ENCODE data around the gene IKBKE.

The IKBKE gene

GRCh38 chr1:206521127-206521526 is 50.9 kb downstream of the IKBKE start:
- CTCF ChIA-PET, result interaction anchor here (0.8 to 3.1 kb wide), 5 partner anchors 11 to 63 kb away, joined by 3 to 14 read pairs (median 4); no protein-coding TSS in a partner anchor
- POLR2A ChIA-PET, result no interaction called here
- DNase-seq (ENCODE audit: extremely low spot score), result no peak
- TF ChIP-seq CTCF (IDR thresholded peaks at IDR 0.05; ENCODE audit: control extremely low read depth, extremely low read depth, low read depth, missing control alignments), result no peak

DNA sequence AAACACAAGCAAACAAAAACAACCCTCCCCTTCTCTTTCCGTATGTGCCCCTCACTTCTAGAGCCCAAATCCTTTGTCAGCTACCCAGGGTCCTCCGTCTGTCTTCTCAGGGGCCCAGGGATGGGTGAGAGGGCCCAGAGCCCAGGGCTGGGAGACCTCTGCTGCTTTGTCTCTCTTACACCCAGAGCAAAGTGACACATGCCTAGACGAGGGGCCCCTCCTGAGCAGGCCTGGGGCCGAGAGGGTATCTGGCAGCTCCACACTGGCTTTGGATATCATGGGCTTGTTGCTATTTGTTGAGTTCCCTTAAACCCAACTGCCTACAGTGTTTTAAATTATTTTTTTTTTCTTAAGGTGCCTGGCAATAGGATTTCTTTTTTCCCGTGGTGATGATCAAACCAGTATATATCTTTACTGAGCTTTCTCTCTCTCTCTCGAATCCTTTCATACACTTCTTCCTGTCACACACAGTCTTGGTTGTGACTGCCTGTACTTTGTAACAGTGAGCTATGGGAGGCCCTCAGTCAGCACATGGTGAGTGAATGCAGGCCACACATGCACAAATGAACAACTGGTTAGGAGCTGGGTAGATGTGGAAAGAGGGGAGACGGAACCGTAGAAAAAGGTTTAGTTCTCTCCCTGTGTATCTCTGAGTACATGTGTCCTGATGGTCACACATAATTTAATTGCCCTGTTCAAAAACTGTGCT is 51.6 kb downstream of the IKBKE start:
- DNase-seq (ENCODE audit: extremely low spot score), result no peak
- ChIA-PET POLR2A (no interaction called here), CTCF (interaction anchor here (0.8 to 3.1 kb wide), 14 partner anchors 8 to 113 kb away, joined by 3 to 14 read pairs (median 4); partner anchors contain the start of gene DYRK3)
- TF ChIP-seq CTCF (IDR thresholded peaks at IDR 0.05; ENCODE audit: control extremely low read depth, extremely low read depth, low read depth, missing control alignments), result no peak

DNA sequence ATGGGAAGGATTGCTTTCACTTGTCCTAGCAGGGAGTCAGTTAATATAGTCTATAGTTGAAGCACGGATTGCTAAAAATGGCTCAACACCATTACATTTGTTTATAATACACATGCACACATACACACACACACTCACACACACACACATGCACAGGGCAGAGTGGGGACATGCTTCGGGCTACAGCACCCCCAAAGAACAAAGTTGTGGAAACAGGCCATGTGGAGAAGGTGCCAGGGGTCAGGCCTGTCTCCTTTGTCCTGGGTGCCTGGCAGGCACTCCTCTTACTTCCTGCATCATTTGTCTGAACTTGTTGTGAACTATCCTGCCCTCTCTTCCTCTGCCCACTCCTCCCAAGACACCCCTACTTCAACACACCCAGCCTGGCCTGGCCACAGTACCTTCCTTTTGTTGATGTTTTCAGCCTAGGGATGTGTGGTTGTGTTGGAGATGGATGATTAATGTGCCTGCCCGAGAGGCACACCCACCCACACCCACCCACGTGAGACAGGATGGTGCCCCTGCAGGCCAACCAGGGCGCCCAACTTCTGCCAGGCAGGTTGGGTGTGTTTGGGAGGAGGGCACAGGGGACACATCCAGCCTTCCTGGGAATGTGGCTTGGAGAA is 54.6 kb downstream of the IKBKE start:
- CTCF ChIA-PET, result interaction anchor here (1.0 to 5.4 kb wide), 2 partner anchors 20 to 87 kb away, joined by 3 to 32 read pairs; partner anchors contain the start of gene EIF2D
- POLR2A ChIA-PET, result no interaction called here
- no peak for DNase-seq (ENCODE audit: extremely low spot score)
- no peak for TF ChIP-seq CTCF (IDR thresholded peaks at IDR 0.05; ENCODE audit: control extremely low read depth, extremely low read depth, low read depth, missing control alignments)

DNA sequence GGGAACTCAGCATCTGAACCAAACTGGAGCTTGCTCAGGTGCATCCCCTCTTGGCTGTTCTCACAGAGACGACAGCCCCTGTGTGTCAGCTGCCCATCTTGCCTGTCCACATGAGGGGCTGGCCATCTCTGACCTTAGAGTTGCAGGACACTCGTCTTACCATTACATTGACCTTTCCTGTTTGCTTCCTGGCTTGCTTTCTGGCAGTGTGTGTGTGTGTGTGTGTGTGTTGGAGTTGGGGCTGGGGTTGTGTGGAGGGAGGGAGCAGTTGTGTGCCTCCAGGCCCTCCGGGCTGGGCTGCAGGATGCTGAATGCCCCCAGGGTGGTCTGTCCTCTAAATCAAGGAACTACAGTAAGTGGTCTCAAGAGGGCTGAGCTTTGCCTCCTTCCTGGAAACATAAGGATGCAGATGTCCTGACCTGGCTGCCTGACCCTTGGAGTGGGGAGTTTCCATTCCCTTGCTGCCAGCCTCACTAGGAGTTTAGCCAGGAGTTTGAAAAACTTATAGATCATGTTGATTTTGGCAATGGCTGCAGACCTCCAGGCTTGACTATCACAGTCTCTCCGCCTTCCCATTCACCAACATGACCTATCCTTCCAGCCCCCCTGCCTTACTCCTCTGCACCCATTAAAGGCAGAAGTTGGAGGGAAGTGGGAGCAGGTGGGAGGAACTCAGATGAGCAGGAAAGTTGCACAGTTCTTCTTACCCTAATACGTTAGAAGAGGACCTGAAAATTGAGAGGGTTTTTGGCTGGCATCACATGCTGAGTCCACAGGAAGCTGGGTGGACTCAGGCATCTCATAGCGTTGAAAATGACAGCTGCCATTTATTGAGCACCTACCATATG is 56.0 kb downstream of the IKBKE start:
- POLR2A ChIA-PET, result no interaction called here
- DNase-seq (ENCODE audit: extremely low spot score), result no peak
- CTCF ChIA-PET, result interaction anchor here (1.2 to 5.4 kb wide), 4 partner anchors 14 to 57 kb away, joined by 3 to 32 read pairs (median 6); no protein-coding TSS in a partner anchor
- no peak for TF ChIP-seq CTCF (IDR thresholded peaks at IDR 0.05; ENCODE audit: control extremely low read depth, extremely low read depth, low read depth, missing control alignments)

- POLR2A ChIA-PET, result no interaction called here
- TF ChIP-seq CTCF (IDR thresholded peaks at IDR 0.05; ENCODE audit: control extremely low read depth, extremely low read depth, low read depth, missing control alignments), result no peak
- CTCF ChIA-PET, result interaction anchor here (1.1 to 5.4 kb wide), 3 partner anchors 15 to 54 kb away, joined by 4 to 32 read pairs (median 8); partner anchors contain the start of gene RASSF5
- no peak for DNase-seq (ENCODE audit: extremely low spot score)
Measured at GRCh38 chr1:206529425-206529824, 59.1 kb downstream of the IKBKE start.

DNA sequence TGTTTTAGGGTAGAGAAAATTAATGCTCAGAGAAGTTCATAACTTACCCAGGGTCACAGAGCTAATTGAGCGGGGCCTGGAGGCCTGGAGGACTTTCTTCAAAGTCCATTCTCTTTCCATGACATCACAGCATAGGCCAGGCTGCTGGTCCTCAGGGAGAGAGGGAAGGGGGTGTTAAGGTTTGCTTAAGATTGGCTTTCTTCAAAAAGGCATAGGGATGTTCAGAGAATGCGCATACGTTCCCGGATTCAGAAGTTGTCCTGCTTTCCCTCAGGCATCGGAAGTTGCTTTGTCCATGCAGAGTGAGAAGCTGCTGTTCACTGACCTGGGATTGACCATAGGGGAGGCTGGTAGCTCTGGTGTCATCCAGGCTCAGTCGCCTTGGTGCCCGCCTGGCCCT is 62.1 kb downstream of the IKBKE start:
- DNase-seq (ENCODE audit: extremely low spot score), result no peak
- POLR2A ChIA-PET, result no interaction called here
- no peak for TF ChIP-seq CTCF (IDR thresholded peaks at IDR 0.05; ENCODE audit: control extremely low read depth, extremely low read depth, low read depth, missing control alignments)
- CTCF ChIA-PET, result interaction anchor here (1.2 to 8.4 kb wide), 4 partner anchors 11 to 53 kb away, joined by 3 to 59 read pairs (median 4); no protein-coding TSS in a partner anchor
